Ascending aorta (tissue), 2 donors: Measurements from ENCODE around the gene KCNA3. TPM values are rescaled to one million over a fixed set of nuclear protein-coding genes. Genes with fewer than 3 reads are reported as not detected.

ENCODE experiments used
- DNase-seq, 2 donors: peaks; one replicate each; pipeline ENCODE4 v3.0.0-alpha.2; 2019; ENCODE audit warnings: low spot score in 2 of 2
- H3K27ac ChIP-seq, 2 donors: fragments of 200-600 bp; sonication (generic); one replicate each; pipeline ENCODE4 v1.5.1; 2016 to 2017; ENCODE audit warnings: mild to moderate bottlenecking in 1 of 2
- H3K27me3 ChIP-seq: fragments of 200-600 bp; sonication (generic); one replicate; pipeline ENCODE4 v1.5.1; 2017
- H3K36me3 ChIP-seq, 2 donors: fragments of 200-600 bp; sonication (generic); one replicate each; pipeline ENCODE4 v1.5.1; 2016
- H3K4me1 ChIP-seq, 2 donors: fragments of 200-600 bp; sonication (generic); one replicate each; pipeline ENCODE4 v1.5.1; 2016 to 2017; ENCODE audit warnings: mild to moderate bottlenecking in 1 of 2
- H3K4me3 ChIP-seq, 2 donors: fragments of 200-600 bp; sonication (generic); one replicate each; pipeline ENCODE4 v1.5.1; 2016 to 2017; ENCODE audit warnings: mild to moderate bottlenecking in 1 of 2
- H3K9me3 ChIP-seq, 2 donors: fragments of 200-600 bp; sonication (generic); one replicate each; pipeline ENCODE4 v1.5.1; 2016
- intact Hi-C: fragments of 100-400 bp; cut with DNase I; formaldehyde crosslinking; loops from one replicate; pipeline ENCODE4 v1.15.1; 2023
- total RNA-seq: library from RNA; depleted of rRNA; stranded (reverse); fragments of >200 nt; gene quantifications from one replicate; pipeline ENCODE4 v1.1.0, GENCODE V29; 2016
- TF ChIP-seq, protein P1 (sequence below), 3 experiments: fragments of 200-600 bp in 2 of 3; fragments of 450-650 bp in 1 of 3; sonication (generic) in 2 of 3; IDR thresholded peaks; one replicate each; pipeline ENCODE4 v1.5.1; 2016 to 2019; ENCODE audit warnings: antibody characterized with exemption in 3 of 3, mild to moderate bottlenecking in 1 of 3, moderate library complexity in 1 of 3

The KCNA3 gene
- total RNA-seq, 1 donor from 2014 or later = not detected

DNA sequence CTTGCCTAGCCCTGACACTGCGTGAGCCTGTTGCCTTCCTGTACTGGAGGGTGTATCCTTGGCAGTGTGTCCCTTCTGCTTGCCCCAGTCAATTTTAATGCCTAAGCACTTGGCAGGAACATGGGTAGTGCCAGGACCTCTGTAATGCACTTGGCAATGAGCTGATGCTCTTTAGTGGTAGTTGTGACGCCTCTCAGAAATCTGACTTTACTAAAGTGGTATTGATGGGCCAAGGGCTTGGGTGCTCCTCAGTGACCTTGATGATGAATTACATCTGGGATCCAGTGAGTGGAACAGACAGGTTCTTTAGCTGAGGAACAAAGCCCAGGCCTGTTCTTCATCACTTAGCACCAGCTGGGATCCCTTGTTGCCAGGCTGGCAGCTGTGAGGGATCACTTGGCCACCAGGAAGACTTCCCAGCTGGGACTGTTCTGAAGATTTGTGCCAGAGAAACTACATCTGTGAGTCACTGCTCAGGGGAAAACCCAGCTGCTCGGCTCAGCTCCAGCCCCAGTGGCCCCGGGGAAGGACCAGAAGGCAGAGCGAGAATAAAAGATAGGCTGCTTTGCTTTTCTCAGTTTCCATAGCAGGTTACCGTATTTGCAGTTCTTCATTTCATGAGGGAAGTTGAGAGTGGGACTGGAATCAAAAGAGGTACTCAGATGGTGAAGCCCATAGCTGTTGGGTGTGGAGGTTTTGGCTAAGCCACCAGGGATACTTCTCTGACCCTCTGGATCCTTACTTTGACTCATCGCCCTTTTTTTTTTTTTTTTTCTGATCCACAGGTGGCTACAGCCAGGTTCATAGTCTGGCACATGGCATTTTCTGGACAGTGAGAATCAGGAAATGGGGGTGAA lies 40.1 kb downstream of the KCNA3 start:
- TF ChIP-seq, protein P1, sequence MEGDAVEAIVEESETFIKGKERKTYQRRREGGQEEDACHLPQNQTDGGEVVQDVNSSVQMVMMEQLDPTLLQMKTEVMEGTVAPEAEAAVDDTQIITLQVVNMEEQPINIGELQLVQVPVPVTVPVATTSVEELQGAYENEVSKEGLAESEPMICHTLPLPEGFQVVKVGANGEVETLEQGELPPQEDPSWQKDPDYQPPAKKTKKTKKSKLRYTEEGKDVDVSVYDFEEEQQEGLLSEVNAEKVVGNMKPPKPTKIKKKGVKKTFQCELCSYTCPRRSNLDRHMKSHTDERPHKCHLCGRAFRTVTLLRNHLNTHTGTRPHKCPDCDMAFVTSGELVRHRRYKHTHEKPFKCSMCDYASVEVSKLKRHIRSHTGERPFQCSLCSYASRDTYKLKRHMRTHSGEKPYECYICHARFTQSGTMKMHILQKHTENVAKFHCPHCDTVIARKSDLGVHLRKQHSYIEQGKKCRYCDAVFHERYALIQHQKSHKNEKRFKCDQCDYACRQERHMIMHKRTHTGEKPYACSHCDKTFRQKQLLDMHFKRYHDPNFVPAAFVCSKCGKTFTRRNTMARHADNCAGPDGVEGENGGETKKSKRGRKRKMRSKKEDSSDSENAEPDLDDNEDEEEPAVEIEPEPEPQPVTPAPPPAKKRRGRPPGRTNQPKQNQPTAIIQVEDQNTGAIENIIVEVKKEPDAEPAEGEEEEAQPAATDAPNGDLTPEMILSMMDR (IDR thresholded peaks at IDR 0.05) = no peak
- peak; percentile 51 to 75 for DNase-seq
- Histone ChIP-seq H3K4me3 (no peak overlapping the region), H3K36me3 (no peaks in the 10 kb centered on the region), H3K9me3 (no peaks in the 10 kb centered on the region), H3K4me1 (peaks cover 0 to 8% of the 10 kb centered on the region in 2 donors), H3K27me3 (no peaks in the 10 kb centered on the region), H3K27ac (peak overlapping the region in 1 of 2 donors; percentile 12)
- intact Hi-C loops = loop anchor here (5.0 kb wide), 2 partner anchors 133 to 148 kb away; no protein-coding TSS in a partner anchor

DNA sequence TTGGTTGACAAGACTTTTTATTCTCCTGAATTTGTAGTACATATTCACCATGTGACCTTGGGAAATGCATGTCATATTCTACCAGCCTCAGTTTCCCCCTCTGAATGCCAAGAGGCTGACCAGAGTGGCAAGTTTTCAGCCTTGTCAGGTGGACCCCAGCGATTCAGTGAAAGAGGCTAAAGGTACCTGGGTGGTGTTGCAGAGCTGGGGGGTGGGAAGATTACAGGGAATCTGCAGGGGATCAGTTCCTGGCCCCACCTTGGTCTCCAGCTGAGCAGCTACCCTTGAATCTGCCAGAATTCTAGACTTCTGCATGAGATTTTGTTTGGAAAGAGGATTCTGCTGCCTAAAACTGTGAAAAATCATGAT lies 40.7 kb downstream of the KCNA3 start:
- no peaks in the 10 kb centered on the region for H3K27me3 ChIP-seq
- H3K27ac ChIP-seq = peak overlapping the region in 1 of 2 donors; percentile 12
- peaks cover 0 to 8% of the 10 kb centered on the region in 2 donors for H3K4me1 ChIP-seq
- no peaks in the 10 kb centered on the region for H3K9me3 ChIP-seq
- no peak for DNase-seq
- intact Hi-C loops = loop anchor here (5.0 kb wide), 2 partner anchors 133 to 148 kb away; no protein-coding TSS in a partner anchor
- no peak overlapping the region for H3K4me3 ChIP-seq
- TF ChIP-seq, protein P1 (IDR thresholded peaks at IDR 0.05) = no peak
- H3K36me3 ChIP-seq = no peaks in the 10 kb centered on the region

DNA sequence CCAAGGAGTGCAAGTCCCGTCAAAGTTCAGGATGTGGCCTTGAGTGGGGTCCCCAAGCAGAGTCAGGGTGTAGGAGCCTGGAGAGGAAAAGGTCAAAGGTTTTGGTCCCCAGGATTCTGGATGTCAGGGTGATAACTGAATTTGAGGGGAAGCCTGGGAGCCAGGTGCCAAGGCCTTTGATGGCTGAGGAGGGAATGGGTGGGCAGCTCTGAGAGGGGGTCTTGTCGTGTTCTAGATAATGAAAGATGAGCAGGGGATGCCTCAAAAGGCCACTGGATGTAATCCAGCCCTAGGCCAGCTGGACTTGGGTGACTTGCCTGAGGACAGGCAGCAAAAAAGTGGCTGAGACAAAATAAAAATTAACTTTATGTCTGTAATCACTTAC lies 41.1 kb downstream of the KCNA3 start:
- H3K4me3 ChIP-seq = no peak overlapping the region
- intact Hi-C loops = loop anchor here (5.0 kb wide), 2 partner anchors 134 to 149 kb away; no protein-coding TSS in a partner anchor
- TF ChIP-seq, protein P1 (IDR thresholded peaks at IDR 0.05) = no peak
- DNase-seq = no peak
- no peaks in the 10 kb centered on the region for H3K36me3 ChIP-seq
- peaks cover 0 to 8% of the 10 kb centered on the region in 2 donors for H3K4me1 ChIP-seq
- H3K9me3 ChIP-seq = no peaks in the 10 kb centered on the region
- H3K27me3 ChIP-seq = no peaks in the 10 kb centered on the region
- H3K27ac ChIP-seq = no peak overlapping the region

DNA sequence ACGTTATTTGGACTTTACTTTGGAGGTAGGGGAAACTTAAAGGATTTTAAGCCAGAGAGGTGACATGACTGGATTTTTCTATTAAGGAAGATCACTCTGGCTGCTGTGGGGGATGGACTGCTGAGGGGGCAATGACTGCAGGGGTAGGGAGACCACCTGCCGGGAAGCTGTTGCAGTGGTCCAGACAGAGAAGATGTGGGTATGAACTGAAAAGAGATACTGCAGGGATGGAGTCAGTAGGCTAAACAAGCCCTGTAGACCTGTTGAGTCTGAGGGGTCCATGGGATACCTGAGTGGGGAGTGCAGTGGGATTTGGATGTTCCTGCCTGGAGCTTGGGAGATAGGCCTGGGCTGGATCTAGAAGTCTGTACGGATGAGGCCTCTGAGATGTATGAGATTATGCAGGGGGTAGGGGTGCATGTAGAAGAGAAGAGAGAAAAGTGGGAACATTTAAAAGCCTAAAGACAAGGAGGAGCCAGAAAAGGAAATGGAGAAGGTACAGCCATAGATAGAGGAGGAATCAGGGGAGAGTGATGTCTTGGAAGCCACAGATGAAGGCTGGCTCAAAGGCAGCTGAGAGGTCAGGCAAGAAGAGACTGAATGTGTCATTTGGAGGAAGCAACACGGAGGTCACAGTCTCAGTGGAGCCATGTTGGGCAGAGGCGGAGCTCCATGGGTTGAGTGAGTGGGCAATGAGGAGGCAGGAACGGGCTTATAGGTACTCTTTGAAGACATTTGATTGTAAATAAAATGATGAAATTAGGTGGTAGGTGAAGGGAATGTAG lies 42.7 kb downstream of the KCNA3 start:
- TF ChIP-seq, protein P1 (IDR thresholded peaks at IDR 0.05) = no peak
- Histone ChIP-seq H3K27me3 (no peaks in the 10 kb centered on the region), H3K4me1 (peaks cover 0 to 8% of the 10 kb centered on the region in 2 donors), H3K9me3 (no peaks in the 10 kb centered on the region), H3K27ac (no peak overlapping the region), H3K36me3 (no peaks in the 10 kb centered on the region), H3K4me3 (no peak overlapping the region)
- intact Hi-C loops = loop anchor here (5.0 kb wide), 2 partner anchors 135 to 150 kb away; no protein-coding TSS in a partner anchor
- DNase-seq = no peak

DNA sequence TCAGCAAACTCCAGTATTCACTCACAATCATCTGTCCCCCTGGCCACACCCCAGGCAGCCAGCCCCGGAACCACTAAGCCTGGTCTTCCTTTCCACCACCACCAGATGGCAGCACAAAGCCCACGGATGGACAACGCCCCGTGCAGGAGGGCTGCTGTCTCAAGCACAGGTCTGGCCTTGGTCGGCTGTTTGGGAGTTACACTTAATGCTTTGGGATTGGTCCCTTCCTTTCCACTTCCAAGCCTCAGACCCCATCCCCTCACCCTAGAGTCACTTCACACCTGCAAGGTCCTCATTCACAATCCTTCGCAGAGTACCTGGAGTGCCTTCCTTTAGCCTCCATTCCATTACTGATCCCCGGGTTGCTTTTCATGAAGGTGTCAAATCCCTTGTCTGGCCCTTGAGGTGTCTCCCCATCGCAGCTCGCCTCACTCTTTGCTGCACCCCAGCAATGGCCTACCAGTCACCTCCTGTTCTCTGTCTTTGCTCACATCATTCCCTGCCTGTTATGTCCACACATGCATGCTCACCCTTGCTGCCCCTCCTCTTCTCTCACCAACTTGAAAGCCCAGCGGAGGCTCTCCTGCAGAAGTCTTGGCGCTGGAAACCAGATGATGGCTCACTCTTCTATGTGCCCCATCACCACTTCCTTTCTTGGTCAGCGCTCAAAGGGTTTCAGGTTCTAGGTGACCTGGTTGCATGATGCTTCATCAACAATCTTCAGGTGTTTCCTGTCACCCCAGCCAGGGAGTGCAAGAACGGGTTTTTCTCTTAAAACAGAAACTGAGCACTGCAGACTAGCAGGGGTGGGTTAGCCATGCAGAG lies 43.7 kb downstream of the KCNA3 start:
- peak in 1 of 2 donors; percentile 78 for DNase-seq
- Histone ChIP-seq H3K27ac (no peak overlapping the region), H3K9me3 (no peaks in the 10 kb centered on the region), H3K27me3 (no peaks in the 10 kb centered on the region), H3K4me1 (peaks cover 0 to 8% of the 10 kb centered on the region in 2 donors), H3K36me3 (no peaks in the 10 kb centered on the region), H3K4me3 (no peak overlapping the region)
- intact Hi-C loops = loop anchor here (5.0 kb wide), 2 partner anchors 136 to 151 kb away; no protein-coding TSS in a partner anchor
- TF ChIP-seq, protein P1 (IDR thresholded peaks at IDR 0.05) = peak; percentile 63 to 78 (median 69)
